ENCODE measurements around the gene P4HA3. TPM values are rescaled to one million over a fixed set of nuclear protein-coding genes. Genes with fewer than 3 reads are reported as not detected.
"Not testable (repeated sequence)": the region's sequence is repeated elsewhere in the genome, so short reads cannot be mapped to it uniquely, and the experiment has no call there.

P4HA3 gene
- 1 to 10 TPM in 3 of 4 donors, under 1 TPM in 1; 0.76 to 1.7 (median 1.2) TPM for polyA plus RNA-seq (ENCODE audit: insufficient read length in 4 of 4)

- peak in 2 of 4 donors; percentile 10 to 12 for DNase-seq (ENCODE audit: low read depth in 4 of 4, low spot score in 2 of 4)
Measured at GRCh38 chr11:74311352-74311926, at the start of gene P4HA3. Gene P4HA3 (minus strand): TSS chr11:74311640. CDS start chr11:74311611, 29 bp downstream.

GRCh38 chr11:74357449-74357848 lies 46.0 kb upstream of the P4HA3 start:
- no peak for DNase-seq (ENCODE audit: low read depth in 4 of 4, low spot score in 2 of 4)

GRCh38 chr11:74355626-74356025 lies 44.2 kb upstream of the P4HA3 start:
- DNase-seq (ENCODE audit: low read depth in 4 of 4, low spot score in 2 of 4), result no peak

- DNase-seq (ENCODE audit: low read depth in 4 of 4, low spot score in 2 of 4), result no peak
Measured at GRCh38 chr11:74354036-74354435, 42.6 kb upstream of the P4HA3 start.

GRCh38 chr11:74347381-74347780 lies 35.9 kb upstream of the P4HA3 start:
- DNase-seq (ENCODE audit: low read depth in 4 of 4, low spot score in 2 of 4), result no peak

- DNase-seq (ENCODE audit: low read depth in 4 of 4, low spot score in 2 of 4), result no peak
Measured at GRCh38 chr11:74345420-74345819, 34.0 kb upstream of the P4HA3 start.

GRCh38 chr11:74341921-74342320 lies 30.5 kb upstream of the P4HA3 start:
- no peak for DNase-seq (ENCODE audit: low read depth in 4 of 4, low spot score in 2 of 4)

GRCh38 chr11:74339619-74340018 lies 28.2 kb upstream of the P4HA3 start:
- DNase-seq (ENCODE audit: low read depth in 4 of 4, low spot score in 2 of 4), result no peak

GRCh38 chr11:74338963-74339362 lies 27.5 kb upstream of the P4HA3 start:
- no peak for DNase-seq (ENCODE audit: low read depth in 4 of 4, low spot score in 2 of 4)

- no peak for DNase-seq (ENCODE audit: low read depth in 4 of 4, low spot score in 2 of 4)
Measured at GRCh38 chr11:74333193-74333592, 21.8 kb upstream of the P4HA3 start.

- no peak for DNase-seq (ENCODE audit: low read depth in 4 of 4, low spot score in 2 of 4)
Measured at GRCh38 chr11:74332291-74332690, 20.9 kb upstream of the P4HA3 start.

GRCh38 chr11:74331000-74331399 lies 19.6 kb upstream of the P4HA3 start:
- not testable (repeated sequence) for DNase-seq (ENCODE audit: low read depth in 4 of 4, low spot score in 2 of 4)

- no peak for DNase-seq (ENCODE audit: low read depth in 4 of 4, low spot score in 2 of 4)
Measured at GRCh38 chr11:74330075-74330858, 18.8 kb upstream of the P4HA3 start.

GRCh38 chr11:74327076-74327475 lies 15.6 kb upstream of the P4HA3 start:
- no peak for DNase-seq (ENCODE audit: low read depth in 4 of 4, low spot score in 2 of 4)

- no peak for DNase-seq (ENCODE audit: low read depth in 4 of 4, low spot score in 2 of 4)
Measured at GRCh38 chr11:74326665-74327064, 15.2 kb upstream of the P4HA3 start.

GRCh38 chr11:74325649-74326645 lies 14.5 kb upstream of the P4HA3 start:
- DNase-seq (ENCODE audit: low read depth in 4 of 4, low spot score in 2 of 4), result no peak

- no peak for DNase-seq (ENCODE audit: low read depth in 4 of 4, low spot score in 2 of 4)
Measured at GRCh38 chr11:74322667-74323066, 11.2 kb upstream of the P4HA3 start.

GRCh38 chr11:74321487-74322188 lies 10.2 kb upstream of the P4HA3 start:
- DNase-seq (ENCODE audit: low read depth in 4 of 4, low spot score in 2 of 4), result no peak

GRCh38 chr11:74320538-74320937 lies 9.1 kb upstream of the P4HA3 start:
- DNase-seq (ENCODE audit: low read depth in 4 of 4, low spot score in 2 of 4), result no peak

- no peak for DNase-seq (ENCODE audit: low read depth in 4 of 4, low spot score in 2 of 4)
Measured at GRCh38 chr11:74319139-74319816, 7.8 kb upstream of the P4HA3 start.
